GDM1 (cell line): ENCODE data around the gene SEMA4D.
A peak's percentile ranks its signal among the peaks of the same experiment; 100 is the strongest.

Source experiments
- DNase-seq: peaks from one replicate; lab custom pipeline; 2025; lab: John Stamatoyannopoulos, UW

The SEMA4D gene

DNA sequence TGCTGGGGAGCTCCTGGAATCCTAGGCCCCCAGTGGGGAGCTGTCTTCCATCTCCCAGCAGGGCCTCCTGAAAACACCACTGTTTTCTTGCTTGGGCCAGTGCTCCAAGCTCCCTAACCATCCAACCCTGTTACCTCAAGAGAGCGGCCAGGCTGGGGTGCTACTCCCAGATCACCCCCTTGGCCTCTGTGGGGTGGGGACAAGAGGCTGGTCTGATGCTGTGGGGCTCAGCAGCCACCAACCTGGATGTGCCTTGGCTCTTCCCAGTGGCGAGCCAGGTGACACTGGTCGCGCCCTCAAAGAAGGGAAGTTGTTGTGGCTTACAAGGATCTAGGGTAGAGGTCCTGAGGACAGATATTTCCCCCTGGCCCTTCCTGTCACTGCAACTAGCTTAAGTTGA is 130.6 kb downstream of the SEMA4D start:
- no peak for DNase-seq

DNA sequence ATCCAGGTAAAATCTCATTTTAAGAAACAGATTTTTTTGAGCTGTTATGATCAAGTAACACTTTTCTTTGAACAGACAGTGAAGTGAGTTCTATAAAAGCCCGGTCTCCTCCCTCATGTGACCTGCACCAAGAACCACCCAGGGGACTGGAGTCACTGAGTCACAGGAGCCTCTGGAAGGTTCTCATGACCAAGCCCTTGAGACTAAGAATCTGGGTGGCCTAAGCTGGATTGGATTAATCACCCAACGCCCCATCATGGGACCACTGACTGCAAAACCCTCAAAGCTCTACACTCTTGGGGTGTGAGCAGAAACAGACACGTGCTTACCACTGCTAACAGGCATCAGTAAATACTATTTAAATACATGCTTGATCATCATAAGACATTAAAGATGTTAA is 131.2 kb downstream of the SEMA4D start:
- no peak for DNase-seq

DNA sequence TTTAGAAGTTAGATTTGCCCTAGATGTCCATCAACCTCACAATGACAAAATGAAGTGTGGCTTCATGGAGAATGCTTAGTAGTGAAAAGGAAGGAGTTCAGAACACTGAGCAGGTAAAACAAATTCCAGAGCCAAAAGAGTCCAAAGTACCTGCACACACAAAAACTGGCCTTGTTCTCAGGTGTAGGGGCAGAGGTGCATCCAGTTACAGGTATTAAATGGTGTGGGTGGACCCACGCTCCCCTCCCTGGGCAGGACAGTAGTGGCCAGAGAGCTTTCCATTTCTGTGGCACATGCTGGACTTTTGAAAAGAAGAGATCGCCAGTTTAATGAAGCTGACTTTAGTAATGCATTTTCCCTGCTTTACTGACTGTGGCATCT is 132.4 kb downstream of the SEMA4D start:
- DNase-seq: no peak

DNA sequence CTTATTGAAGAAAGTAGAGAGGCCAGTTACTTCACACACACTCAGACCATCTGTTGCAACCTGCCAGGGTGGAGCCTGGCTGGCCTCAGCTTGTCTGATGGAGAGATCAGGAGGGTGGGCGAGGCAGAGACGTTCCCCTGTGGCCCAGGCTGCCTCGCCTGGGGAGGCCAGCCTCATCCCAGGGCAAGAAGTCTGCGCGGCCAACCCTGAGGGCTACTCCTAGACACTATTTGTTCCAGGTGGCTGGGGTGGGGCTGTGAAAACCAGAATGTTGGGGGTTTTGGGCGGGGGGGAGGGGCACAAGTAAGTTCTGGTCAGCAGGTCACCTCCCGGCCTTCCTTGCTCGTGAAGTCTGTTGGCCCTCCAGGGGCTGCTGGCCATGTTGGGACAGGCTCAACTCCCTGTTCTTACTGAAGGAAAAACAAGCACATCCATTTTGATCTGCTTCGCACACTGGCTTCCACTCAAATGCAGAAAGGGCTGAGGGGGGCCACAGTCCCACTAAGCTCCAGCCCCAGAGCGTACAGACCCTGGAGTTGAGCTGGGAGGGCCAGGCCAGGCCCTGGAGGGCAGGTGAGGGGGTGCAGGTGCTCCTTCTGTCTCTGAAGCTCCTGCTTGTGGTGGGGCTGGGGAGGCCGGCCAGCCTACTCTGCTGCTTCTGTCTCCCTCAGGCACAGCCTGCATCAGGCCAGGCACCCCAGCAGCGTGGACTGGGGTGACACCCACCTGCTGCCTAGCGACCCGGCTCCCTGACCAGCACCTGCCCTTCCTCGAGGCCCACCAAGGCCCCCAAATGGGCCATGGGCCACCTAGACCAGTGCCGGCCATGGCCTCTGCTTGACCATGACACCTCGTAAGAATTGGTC is 133.0 kb downstream of the SEMA4D start:
- no peak for DNase-seq

DNA sequence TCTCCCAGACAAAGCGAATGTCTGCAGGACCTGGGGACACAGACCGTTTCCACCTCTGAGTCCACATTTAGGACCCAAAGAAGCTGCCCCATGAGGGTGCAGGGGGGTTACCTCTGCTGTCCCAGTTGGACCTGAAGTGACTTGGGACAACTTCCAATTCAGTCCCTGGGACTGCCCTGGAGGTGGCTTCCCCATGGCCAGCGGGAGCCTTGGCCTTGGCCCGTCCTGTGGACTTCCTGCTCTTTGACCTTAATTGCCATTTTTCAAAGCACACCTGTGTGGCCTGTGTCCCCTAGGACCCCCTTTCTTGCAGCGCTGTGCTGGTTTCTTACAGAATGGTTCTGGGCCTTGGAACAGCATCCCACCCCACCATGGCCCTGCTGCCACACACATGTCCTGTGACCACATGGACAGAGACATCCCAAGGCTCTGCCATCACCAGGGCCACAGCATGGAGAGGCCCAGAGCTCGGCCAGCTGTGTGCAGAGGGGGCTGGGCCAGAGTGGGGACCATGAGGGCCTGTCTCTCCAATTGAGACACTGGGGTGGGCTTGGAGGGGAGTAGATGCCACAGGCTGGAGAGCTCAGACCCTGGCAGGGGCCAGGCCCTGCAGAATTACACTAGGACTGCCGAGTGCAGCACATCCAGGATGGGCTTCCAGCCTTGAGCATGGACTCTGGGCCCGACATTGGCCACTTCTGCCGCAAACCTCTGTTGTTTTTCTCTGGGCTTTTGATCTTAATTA is 133.8 kb downstream of the SEMA4D start:
- DNase-seq: no peak

DNA sequence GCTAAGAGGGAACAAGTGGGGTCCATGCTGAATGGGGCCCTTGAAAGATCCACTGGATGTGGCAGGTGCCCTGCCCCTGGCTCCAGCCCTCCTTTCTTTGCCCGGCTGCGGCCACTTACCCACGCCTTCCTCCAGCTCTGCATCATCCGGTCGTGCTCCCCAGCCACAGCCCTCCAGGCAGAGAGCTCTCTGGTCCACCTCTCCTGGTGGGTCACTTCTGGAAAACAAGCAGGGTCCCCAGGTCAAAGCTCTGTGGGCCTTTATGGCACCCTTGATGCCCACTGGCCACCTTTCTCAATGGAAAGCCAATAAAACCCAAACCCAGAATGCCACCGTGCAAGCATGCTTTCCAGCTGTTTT is 134.6 kb downstream of the SEMA4D start:
- DNase-seq: no peak

DNA sequence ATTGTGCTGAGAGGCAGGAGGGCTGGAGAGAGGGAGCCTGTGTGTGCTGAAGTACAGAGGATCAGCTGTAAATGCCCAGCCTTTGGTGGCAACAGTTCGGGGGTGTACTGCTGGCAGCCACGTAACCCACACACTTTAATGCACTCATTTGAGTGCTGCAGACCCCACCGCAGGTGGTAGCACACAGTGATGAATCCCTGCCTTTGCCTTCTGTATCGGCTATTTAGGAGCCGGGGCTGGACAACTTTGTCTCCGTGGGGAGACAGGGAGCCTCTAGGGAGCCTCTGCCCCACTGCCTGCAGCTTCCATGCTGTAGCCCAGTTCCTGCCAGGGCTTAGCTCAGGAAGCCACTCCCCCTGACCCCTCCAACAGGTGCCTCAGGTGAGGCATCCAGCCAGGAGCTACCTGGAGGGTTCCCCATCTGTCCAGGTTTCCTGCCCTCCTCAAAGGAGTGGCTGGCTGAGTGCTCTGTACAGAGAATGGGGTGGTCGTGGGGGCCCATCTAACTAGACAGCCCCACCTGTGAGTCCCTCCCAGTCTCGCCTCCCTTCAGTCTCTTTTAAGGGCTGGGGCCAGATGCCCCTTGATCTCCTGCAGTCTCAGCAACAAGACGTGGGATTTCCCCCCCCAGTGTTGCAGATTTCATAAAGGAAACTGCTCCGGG is 135.1 kb downstream of the SEMA4D start:
- no peak for DNase-seq

DNA sequence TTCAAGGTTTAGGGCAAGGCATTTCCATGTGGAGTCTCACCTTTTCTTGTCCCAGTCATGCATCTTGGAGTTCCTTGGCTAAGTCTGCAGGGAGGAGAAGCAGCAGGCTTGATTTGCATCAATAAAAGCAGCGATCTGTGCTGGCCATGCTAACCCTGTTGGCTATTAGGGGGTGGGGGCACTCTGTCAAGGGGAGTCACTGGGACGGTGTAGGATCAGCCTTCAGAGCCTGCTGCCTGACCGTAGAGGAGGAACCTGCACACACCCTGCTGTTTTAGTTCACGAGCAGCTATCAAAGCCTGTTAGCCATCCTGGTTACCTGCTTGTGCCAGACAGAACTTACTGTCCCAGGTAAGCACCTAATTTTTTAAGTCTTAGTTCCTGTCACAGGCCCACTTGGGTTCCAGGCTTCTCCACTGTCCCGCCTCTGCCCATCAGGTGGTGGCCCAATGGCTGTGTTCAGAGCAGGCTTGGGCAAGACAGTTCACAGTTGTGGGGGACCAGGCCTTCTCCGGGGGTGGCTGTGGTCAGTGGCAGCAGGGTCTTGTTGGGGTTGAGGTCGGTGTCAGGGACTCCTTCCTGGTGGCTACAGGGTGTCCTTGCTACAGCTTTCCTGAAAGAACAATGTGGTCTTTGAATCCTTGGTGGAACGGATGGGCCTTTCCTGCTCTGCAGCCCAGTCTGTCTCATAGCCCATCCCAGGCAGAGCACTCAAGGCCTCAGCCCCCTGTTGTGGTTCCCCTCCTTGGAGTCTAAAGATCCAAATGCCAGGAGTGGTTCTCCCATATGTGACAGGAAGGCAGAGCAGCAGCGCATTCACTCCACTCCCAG is 135.9 kb downstream of the SEMA4D start:
- DNase-seq: no peak

DNA sequence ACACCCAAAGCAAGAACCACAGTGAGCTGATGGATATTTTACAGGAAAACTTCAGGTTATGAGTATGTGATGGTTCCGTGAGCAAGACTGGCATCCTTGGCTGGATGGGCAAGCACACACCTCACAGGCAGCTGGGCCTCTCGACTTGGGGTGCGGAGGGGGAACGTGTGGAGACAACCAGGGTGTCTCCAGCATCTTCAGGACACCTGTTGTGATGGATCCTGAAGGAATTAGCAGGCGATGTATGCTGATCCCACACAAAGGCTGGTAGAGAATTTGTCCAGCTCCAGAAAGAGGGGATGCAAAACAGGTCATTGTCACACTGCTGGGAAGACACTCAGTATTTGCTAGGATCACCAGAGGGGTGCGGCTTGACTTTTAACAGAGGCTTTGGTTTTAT is 136.9 kb downstream of the SEMA4D start:
- no peak for DNase-seq

DNA sequence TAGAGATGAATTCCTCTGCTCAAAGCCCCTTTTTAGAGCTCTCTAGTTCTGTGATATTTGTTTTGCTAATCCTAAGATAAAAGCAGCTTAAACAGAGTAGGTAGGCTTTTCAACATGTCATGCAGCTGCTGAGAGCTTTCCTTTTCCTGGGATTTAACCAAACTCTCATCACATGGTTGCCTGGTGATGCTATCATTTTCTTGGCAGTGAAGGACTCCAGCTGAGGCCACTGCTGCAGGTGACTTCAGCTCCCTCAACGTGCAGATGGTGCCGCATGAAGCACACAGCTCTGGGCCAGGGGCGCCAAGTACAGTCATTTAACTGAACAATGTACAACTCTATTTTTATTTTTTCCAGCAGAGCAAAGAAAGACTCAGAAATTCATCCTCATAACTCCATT is 137.4 kb downstream of the SEMA4D start:
- DNase-seq: no peak

DNA sequence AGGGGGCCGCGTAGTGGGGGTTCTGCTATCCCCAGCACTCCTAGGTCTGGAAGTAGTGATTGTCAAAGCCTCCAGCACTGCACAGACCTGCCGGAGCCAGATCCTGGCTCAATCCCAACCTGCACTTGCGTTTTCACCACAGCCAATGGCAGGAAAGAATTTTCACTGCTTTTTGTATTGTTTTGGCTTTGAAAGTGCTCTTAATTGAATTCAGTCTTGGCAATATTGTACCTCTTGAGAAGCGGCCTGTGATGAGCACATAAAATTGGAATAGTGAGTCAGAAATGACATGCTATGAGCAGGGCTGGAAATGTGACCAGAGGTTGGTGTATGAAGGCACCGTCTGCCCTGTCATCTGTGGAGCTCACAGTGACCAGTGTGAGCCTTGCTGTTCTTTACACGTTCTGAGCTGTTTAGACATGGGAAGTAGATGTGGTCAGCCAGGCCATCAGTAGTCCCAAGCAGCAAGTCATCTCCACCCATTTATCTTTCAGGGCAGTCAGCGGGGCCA is 138.1 kb downstream of the SEMA4D start:
- no peak for DNase-seq

DNA sequence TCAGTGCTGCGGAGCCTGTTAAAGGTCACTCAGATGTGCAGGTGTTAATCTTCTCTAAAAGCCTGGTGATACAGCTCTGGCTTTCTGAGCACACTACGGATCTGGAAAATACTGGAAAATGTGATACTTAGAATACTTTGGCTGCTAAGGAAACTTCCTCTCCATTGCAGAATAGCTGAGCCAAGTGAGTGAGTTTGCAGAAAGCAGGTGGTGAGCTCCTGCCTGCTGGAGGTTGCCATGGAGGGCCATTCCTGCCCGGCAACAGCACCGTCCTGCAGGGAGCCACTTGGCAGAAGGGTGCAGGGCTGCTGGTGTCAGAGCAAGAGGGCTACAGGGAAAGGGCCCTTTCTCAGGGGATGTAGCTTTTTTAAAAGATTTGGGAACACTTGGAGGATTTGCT is 138.9 kb downstream of the SEMA4D start:
- peak; percentile 10 for DNase-seq

DNA sequence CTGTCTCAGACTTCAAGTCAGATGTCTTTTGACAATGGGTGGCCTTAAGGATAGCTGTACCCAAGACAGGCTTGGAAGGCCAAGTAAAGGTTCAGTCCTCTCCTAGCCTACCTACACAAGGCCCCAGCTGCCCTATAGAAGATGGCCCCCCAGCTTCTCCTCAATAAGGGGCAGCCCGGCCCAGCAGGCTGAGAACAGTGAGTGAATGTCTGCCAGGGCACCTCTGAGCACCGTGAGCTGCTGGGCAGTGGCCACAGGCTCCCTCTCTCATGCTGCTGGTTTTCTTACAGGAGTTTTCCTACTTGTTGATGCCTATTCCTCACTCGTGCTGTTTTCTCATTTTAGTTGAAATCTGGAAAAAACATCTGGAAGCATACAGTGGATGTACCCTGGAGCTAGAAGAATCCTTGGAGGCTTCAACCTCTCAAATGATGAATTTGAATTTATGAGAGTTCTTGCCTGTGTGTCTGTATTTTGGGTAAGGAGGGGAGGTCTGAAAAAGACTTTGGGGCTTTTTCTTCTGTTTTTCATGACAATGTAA is 139.5 kb downstream of the SEMA4D start:
- DNase-seq: no peak

DNA sequence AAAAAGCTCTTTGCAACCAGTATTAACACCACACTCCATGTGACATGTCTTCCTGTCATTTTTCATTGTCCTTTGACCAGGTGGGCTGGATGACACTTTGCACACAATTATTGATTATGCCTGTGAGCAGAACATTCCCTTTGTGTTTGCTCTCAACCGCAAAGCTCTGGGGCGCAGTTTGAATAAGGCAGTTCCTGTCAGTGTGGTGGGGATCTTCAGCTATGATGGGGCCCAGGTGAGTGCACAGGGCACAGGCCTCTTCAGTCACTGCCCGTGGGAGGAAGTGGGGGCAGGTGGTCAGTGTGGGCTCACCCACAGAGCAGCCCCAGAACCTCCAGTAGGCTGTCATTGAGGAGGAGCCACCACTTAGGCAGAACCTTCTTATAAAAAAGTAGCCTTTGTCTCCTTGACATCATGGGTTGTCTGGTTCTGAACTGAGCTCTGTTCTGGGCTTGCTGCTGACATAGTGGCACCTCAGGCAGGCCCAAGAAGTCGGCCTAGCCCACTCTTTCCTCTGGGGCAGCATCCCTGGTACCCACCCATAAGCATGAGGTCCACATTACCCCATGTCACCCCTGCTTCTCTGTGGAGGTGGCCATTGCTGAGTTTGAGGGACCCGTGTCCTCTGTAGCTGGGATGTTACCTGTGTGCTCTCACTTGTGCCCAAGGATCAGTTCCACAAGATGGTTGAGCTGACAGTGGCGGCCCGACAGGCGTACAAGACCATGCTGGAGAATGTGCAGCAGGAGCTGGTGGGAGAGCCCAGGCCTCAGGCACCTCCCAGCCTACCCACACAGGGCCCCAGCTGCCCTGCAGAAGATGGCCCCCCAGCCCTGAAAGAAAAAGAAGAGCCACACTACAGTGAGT is 140.3 kb downstream of the SEMA4D start:
- no peak for DNase-seq

DNA sequence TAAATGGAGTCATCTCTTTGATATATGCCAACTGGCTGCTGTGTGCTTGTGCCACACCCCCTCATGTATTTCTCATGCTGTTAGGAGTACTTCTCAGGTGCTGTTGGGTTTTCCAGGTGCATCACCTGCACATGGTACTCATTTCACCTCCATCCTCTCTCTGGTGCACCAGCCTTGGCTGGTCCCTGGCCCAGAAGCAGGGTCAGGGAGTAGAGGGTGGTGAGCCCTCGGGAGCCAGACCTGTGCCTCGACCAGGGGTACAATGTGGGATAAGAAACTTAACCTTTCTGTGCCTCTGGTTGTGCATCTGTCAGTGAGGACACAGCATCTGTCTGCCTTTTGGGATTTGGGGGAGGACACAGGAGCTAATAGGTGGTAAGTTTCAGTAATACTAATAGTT is 141.1 kb downstream of the SEMA4D start:
- no peak for DNase-seq

DNA sequence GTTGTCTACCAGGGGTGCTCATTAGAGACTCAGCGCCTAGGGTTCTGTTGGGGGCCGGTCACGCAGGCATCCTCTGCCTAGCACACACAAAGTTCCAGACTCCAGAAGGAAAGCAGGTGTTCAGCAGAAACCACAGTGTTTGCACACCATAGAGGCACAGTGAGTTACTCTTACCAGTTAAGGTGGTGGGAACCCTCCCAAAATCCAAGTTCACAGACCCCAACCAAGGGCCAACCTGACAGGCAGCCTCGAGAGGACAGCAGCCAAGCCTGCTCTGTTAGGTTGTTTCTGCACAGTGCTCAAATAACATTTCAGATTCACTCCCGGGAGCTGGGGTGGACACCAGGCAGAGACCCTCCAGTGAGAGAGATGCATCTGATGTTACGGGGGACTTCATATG is 143.4 kb downstream of the SEMA4D start:
- no peak for DNase-seq

DNA sequence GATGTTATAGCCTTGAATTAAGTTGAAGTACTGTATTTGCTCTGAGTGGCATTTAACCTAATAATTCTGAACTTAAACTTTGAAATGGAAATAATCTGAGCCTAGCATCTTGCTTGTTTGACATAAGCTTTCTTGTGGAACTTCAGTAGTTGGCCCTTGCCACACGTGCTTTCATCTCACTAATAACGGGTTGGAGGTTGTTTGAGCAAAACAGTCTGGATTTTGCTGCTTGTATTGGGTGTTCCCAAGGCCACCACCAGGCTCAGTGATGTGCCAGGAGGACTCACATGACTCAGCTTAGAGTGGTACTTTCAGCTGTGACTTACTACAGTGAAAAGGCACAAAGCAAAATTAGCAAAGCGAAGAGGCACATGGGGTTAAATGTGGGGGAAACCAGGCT is 143.9 kb downstream of the SEMA4D start:
- DNase-seq: no peak

DNA sequence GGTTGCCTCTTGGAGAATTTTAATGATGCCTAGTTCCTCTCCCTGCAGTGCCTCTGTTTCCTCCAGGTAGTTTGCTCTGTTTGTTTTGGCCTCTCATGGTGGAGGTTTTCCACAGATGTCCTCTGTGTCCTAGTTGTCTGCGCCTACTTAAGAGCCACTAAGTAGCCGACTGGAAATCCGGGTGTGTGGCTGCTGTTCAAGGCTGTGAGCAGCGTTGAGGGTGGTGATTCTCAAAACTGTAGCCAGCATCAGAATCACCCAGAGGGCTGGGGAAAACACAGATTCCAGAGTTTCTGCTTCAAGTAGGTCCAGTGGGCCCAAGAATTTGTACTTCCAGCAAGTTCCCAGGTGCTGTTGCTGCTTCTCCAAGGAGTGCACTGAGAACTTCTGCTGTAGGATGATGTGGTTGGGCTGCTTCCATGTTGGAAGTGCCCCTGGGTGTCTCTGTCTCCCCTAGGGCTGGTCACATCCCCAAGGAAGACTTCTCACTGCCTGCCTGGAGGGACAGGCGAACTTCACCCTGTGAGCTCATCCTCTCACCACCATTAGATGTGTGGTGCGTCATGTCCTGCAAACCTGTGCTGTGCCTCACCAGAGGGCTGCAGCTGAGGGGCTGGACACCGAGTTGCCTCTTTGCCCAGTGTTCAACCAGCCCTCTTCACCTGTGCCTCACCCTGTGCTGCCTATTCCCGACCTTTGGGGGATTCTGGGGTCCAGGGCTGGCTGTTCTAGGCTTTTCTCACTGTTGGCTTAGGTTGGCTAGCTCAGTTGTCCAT is 144.9 kb downstream of the SEMA4D start:
- no peak for DNase-seq

DNA sequence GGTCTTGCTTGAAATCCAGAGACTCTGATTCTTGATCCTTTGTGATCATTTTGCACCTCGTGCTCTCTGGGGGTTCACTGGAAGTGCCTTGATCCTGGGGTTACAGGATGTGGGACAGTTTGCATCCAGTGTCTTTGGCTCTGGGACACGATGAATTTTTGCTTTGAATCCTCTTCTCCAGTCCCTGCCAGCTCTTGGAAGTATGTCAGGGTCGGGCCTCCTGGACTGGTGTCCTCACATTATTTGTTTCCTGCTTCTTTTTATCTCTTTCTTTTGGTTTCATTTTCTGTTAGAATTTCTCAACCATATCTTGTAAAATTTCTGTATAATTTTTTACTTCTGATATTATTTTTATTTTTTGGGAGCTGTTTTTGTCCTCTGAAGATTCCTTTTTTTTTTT is 145.5 kb downstream of the SEMA4D start:
- no peak for DNase-seq
